NCI-H2029 (cell line): ENCODE measurements around the gene DNAI4.
"Not testable (repeated sequence)": the region's sequence is repeated elsewhere in the genome, so short reads cannot be mapped to it uniquely, and the experiment has no call there.

Source experiments
- DNase-seq: peaks from one replicate; lab custom pipeline; 2025; lab: John Stamatoyannopoulos, UW

The DNAI4 gene

GRCh38 chr1:66833112-66833511 is 91.5 kb downstream of the DNAI4 start:
- no peak for DNase-seq

DNA sequence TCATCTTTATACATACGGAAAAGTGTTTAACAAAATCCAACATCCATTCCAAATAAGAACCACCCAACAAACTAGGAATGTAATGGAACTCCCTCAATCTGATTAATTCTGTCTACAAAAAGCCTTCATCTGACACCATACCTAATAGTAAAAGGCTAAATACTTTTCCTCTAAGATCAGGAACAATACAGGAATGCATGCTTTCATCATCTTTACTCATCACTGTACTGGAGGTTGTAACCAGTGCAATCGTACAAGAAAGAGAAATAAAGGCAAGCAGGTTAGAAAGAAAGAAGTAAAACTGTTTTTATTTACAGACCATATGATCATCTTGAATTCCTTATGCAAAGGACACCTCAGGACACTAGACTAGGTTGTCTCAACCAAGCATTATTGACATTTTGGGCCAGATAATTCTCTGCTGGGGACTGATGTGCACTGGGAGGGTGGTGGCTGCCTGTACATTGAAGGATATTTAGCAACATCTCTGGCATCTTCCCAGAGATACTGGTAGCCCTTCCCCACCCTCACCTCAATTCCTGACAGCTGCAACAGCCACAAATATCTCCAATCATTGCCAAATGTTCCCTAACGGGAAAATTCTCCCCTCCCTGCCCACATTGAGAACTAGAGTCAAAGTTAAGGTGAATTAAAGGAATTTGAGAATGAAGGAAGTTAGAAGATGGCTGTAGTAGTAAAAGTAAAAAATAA is 93.0 kb downstream of the DNAI4 start:
- no peak for DNase-seq

GRCh38 chr1:66824771-66825170 is 99.9 kb downstream of the DNAI4 start:
- DNase-seq: no peak

DNA sequence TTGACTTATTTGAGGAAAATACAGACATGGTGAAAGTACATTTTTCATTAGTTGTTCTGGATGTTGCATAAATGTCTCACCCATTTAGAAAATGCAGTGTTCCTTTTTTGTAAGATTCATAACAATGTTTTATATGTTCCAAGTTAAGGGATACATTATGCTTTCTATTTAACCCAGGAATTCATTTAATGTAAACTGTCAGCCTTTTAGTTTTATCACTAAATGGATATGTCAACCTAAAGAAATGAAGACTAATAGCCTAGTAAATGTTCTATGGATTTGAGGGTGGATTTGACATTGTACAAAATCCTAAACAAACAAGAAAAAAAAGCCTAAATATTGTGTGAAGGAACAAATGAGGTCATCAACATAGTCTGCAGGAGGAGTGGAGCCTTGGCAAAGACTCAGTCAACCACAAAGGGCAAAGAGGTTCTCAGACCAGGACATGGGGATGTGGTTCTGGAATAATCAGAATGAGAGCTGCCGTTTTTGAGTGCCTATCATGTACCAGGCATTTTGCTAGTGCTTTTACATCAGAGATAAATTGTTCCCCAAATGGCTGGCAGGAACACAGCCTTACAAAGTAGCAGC is 114.8 kb downstream of the DNAI4 start:
- no peak for DNase-seq

DNA sequence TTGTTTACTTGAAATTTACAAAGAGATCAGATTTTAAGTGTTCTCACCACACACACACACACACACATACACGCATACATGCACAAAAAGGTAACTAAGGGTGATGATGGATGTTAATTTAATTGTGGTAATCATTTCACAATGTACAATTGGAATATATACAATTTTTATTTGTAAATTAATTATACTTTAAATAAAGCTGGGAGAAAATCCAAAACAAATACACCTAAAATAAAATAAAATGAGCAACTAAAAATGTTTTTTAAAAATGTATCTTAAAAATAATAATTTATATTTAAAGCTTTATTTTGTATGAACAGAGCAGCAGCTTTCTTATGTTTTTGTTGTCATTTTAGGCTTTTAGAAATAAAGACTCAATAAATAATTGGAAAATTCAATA is 115.4 kb downstream of the DNAI4 start:
- DNase-seq: no peak

- not testable (repeated sequence) for DNase-seq
Measured at GRCh38 chr1:66795839-66796238, 128.8 kb downstream of the DNAI4 start.

DNA sequence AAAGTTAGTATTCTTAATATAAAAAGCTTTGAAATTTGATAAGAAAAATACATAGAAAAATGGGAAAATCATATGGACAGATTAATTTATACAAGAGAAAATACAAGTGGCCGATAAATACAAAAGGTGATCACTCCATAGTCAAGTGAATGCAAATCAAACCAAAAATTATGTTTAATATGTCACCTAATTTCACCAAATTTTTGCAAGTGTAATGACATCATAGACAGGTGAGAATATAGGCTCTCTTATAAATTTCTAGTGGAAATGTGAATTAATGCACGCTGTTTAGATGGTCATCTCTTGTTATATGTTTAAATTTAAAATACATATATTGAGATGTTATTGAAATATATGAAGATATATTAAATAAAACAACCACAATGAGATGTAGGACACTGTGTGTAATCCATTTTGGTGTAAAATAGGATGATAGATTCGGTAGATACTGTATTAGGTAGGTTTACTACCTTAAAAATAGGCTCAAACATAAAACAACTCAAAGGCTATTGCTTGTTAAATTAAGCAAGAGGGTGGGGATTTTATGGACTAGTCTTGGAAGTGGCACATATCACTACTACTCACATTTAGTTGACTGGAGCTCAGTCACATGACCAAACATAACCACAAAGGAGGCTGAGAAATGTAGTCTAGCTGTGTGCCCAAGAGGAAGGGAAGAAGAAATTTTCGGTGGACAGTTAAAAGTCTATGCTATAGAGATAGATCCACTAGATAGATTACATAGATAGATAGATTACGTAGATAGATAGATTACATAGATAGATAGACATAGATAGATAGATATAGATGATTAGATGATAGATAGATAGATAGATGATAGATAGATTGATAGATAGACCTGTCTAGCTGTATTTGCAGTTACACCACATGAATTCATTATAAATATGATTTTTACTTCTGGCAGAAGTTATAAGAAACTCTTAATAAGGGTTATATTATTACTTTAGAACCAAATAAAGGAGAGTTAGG is 132.7 kb downstream of the DNAI4 start:
- DNase-seq: no peak

DNA sequence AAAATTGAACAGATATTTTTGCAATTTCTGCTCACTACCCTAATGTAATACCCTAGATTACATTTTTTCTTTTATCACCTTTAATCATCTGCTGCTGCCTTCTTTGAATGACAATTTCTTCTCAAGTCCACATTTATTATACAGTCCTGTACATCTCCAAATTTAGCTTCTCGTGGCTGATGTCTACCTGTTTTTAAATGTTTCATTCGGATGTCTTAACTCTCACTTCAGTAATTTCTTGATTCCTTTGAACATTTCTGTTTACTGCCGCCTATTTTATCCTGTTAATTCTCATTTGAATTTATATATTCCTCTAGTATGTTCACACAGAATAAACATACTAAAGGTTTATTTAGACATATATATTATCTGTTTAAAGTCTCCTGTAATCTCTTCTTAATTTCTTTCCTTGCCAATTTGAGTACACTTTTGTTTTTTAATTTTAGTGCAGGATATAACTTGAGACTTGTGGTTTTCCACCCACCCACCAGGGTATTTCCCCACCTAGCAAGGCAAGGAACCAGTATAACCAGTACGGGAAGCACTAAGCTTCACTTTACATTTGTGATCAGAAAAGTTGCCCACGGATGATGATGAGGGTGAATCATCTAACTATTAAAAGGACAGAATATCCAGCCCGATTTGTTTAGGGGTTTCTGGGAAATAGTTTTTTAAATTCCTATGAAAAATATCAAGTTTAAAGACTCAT is 136.3 kb downstream of the DNAI4 start:
- DNase-seq: no peak

DNA sequence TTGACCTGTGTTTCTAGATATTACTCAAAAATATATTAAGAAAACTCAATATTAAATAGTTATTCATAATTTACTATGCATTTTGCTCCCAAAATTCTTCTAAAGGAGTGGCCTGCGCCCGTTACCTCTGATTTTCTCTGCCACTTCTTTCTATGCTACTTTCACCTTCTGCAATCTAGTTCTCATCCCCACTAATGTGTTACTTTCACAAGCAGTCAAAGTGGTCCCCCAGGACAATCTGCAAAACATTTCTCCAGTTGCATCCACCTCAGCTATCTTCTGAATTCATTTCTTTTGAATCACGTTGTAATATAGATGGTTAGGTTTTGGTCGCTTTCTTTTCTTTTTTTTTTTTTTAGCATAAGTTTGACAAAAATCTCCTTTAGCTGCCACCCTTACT is 137.0 kb downstream of the DNAI4 start:
- no peak for DNase-seq

DNA sequence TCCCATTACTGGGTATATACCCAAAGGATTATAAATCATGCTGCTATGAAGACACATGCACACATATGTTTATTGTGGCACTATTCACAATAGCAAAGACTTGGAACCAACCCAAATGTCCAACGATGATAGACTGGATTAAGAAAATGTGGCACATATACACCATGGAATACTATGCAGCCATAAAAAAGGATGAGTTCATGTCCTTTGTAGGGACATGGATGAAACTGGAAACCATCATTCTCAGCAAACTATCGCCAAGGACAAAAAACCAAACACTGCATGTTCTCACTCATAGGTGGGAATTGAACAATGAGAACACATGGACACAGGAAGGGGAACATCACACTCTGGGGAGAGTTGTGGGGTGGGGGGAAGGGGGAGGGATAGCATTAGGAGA is 138.9 kb downstream of the DNAI4 start:
- DNase-seq: not testable (repeated sequence)

- no peak for DNase-seq
Measured at GRCh38 chr1:66779475-66780078, 145.1 kb downstream of the DNAI4 start.

DNA sequence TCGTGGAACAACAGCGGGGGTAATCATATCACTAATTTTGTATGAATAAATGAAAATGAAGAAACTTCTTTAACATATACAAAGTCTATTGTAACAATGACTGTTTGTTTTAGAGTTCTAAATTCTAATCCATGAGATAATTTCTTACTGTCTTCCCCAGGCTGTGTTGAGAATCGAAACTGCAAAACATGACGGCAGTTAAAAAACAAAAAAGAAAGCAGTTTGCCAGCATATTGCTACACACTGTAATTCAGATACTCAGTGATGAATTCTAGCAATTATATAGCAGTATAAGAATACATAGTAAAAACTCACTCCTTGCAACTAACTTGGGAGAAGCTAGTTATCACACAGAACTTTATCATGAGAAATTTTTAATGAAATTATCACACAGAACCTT is 145.7 kb downstream of the DNAI4 start:
- DNase-seq: no peak

DNA sequence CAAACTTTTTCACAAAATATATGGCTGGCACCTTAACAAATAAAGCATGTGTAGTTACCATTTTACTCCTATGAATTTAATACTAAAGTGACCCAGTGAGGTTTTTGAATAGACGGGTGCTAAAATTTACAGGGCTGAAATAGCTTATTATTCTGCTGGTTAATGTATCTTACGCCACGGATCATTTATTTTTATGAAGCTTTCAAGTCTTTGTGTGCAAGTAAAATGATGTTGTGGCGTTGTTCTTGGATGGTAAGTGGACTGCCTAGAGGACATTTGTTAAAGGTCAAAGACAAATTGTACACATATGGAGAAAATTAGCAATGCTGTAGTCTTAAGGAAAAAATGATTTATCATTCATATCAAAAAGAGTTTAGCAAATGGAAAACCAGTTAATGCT is 146.4 kb downstream of the DNAI4 start:
- DNase-seq: no peak

- DNase-seq: no peak
Measured at GRCh38 chr1:66777831-66778230, 146.8 kb downstream of the DNAI4 start.

GRCh38 chr1:66775646-66776045 is 149.0 kb downstream of the DNAI4 start:
- DNase-seq: no peak

DNA sequence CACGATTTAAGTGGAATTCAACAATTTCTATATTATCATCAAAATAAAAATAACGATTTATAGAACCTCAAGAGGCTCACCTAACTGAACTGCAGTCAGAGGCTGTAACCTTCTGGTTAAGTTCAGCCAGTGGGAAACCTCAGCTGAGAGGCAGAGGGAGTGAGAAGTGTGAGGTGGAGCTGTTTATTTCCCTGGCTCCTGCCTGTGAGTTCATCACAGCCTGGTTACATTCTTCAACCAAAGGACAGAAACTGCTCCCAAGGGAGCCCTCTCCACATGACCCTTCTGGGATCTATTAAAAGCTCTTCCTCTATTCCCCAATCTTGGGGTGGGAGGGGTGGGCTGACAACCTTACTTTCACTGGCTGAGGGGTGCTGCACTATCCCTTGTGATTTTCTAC is 150.2 kb downstream of the DNAI4 start:
- DNase-seq: no peak

- no peak for DNase-seq
Measured at GRCh38 chr1:66773227-66773626, 151.4 kb downstream of the DNAI4 start.

DNA sequence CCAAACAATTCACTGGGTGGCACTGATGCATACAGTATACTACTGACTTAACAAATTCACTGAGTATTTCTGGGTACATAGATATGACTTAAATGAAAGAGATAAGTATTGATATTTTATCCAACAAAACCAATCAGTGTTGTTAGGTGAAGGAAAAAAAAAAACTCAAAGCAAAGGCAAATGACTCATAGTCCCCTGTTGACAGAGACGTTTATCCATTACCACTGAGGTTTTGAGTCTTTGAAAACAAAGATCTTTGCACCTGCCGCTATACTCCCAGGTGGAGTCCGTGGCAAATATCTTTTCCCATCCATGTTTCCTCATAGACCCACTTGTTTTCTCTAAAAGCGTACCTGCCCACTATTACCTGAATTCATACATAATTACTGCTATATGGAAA is 154.0 kb downstream of the DNAI4 start:
- peak; percentile 3 for DNase-seq

DNA sequence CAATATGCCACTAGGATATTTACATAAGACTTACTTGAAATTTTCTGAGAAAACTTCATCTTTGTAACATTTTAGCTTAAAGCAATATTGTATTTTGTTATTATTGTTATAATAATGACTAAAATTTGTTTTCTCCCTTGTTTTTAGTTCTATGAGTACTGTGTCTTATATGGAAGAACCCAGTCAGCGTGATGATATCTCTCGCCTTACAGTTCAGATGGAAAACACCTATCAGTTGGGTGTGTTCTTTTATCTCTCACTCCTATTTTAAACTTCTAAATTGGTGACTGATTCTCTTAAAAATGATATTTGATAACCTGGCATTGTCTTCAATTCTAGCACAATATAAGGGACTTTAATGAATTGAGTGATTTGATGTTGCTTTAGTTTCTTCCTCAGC is 154.4 kb downstream of the DNAI4 start:
- DNase-seq: no peak

- DNase-seq: peak; percentile 63
Measured at GRCh38 chr1:66769512-66770229, 155.0 kb downstream of the DNAI4 start.

- no peak for DNase-seq
Measured at GRCh38 chr1:66768965-66769364, 155.7 kb downstream of the DNAI4 start.
